Measurements from ENCODE around the gene CENATAC.

Gene CENATAC

DNA sequence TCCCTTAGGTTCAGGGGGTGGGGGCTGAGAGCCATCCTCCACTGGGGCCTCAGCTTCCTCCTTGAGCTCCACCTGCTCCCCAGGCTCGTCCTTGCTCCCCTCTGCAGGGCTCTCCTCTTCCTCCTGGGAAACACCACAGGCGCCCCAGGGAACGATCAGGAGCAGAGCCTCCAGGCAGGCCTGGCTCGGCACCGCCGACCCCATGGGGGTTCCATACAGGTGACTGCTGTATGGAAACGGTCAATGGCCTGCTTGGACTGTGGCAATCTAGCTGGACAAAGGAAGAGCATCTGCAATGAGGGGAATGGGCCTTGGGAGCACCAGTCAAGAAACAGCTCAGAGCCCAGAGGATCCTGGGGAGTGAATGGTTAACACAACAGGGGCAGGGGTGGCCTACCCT is 51.1 kb downstream of the CENATAC start:
- Histone ChIP-seq H3K9ac (ENCODE audit: low read length) (no peak overlapping the region), H3F3A (ENCODE audit: insufficient read depth, low read length) (no peaks in the 10 kb centered on the region), H3K79me2 (ENCODE audit: insufficient read depth, low read length) (no peaks in the 10 kb centered on the region), H4K20me1 (ENCODE audit: insufficient read depth, low read length) (no peaks in the 10 kb centered on the region), H3K27ac (ENCODE audit: low read depth, low read length, poor library complexity, severe bottlenecking) (no peak overlapping the region), H3K4me2 (ENCODE audit: low read length) (no peak overlapping the region), H3K4me1 (ENCODE audit: insufficient read depth, low read length, severe bottlenecking) (no peaks in the 10 kb centered on the region), H3K27me3 (ENCODE audit: insufficient read depth, low read length) (no peaks in the 10 kb centered on the region), H3K36me3 (ENCODE audit: insufficient read depth, low read length) (peaks cover 92% of the 10 kb centered on the region), H2AFZ (ENCODE audit: low read length) (no peak overlapping the region), H3K4me3 (ENCODE audit: low read depth, low read length, poor library complexity, severe bottlenecking) (no peak overlapping the region), H3K9me2 (ENCODE audit: low read depth, low read length) (no peaks in the 10 kb centered on the region), H3K9me3 (ENCODE audit: low read length) (no peaks in the 10 kb centered on the region)
- TF ChIP-seq EZH2 (IDR thresholded peaks at IDR 0.05; ENCODE audit: borderline replicate concordance, low read length) = no peak
- TF ChIP-seq, protein P1, sequence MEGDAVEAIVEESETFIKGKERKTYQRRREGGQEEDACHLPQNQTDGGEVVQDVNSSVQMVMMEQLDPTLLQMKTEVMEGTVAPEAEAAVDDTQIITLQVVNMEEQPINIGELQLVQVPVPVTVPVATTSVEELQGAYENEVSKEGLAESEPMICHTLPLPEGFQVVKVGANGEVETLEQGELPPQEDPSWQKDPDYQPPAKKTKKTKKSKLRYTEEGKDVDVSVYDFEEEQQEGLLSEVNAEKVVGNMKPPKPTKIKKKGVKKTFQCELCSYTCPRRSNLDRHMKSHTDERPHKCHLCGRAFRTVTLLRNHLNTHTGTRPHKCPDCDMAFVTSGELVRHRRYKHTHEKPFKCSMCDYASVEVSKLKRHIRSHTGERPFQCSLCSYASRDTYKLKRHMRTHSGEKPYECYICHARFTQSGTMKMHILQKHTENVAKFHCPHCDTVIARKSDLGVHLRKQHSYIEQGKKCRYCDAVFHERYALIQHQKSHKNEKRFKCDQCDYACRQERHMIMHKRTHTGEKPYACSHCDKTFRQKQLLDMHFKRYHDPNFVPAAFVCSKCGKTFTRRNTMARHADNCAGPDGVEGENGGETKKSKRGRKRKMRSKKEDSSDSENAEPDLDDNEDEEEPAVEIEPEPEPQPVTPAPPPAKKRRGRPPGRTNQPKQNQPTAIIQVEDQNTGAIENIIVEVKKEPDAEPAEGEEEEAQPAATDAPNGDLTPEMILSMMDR (IDR thresholded peaks at IDR 0.05; ENCODE audit: low read length) = no peak

DNA sequence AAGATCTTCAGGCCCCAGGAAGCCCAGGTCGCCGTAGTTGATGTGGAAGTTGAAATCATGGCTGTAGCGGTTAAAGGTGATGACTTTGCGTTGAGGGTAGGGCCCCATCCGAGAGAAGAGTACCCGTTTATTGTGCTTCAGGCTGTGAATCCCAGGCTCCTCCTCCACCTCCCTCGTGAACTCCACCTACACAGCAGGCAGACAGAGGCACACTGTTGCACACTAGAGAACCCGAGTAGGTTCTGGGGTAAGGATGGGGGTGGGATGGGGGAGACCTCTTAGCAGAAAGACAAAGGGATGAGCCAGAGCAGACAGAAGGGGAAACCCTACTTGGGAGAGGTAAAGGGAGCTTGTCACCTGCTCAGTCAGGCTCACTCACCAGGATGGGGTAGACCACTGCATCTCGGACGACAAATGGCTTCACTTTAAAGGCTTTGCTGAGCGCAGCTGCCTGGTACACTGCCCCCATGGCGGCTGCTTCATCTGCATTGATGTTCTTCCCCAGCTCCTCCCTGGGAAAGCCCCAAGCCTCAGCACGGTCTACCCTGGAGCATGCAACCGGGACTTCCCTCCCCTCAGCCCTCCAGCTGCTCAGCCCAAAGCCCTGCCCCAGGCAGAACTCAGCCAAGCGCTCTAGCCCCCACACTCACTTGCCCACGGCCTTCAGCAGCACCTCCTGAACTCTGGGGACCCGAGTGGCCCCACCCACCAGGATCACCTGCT is 53.7 kb downstream of the CENATAC start:
- peaks cover 7% of the 10 kb centered on the region; the same call in 1 of the 2 replicates for H3K79me2 ChIP-seq (ENCODE audit: insufficient read depth, low read length)
- no peak for TF ChIP-seq EZH2 (IDR thresholded peaks at IDR 0.05; ENCODE audit: borderline replicate concordance, low read length)
- TF ChIP-seq, protein P1 (IDR thresholded peaks at IDR 0.05; ENCODE audit: low read length) = no peak
- no peaks in the 10 kb centered on the region for H3K27me3 ChIP-seq (ENCODE audit: insufficient read depth, low read length)
- H3K9me3 ChIP-seq (ENCODE audit: low read length) = no peaks in the 10 kb centered on the region
- H3K9me2 ChIP-seq (ENCODE audit: low read depth, low read length) = no peaks in the 10 kb centered on the region
- H3K4me3 ChIP-seq (ENCODE audit: low read depth, low read length, poor library complexity, severe bottlenecking) = no peak overlapping the region
- no peak overlapping the region for H2AFZ ChIP-seq (ENCODE audit: low read length)
- no peaks in the 10 kb centered on the region for H4K20me1 ChIP-seq (ENCODE audit: insufficient read depth, low read length)
- no peak overlapping the region for H3K4me2 ChIP-seq (ENCODE audit: low read length)
- peaks cover 9% of the 10 kb centered on the region for H3K4me1 ChIP-seq (ENCODE audit: insufficient read depth, low read length, severe bottlenecking)
- H3K9ac ChIP-seq (ENCODE audit: low read length) = no peak overlapping the region
- H3K27ac ChIP-seq (ENCODE audit: low read depth, low read length, poor library complexity, severe bottlenecking) = no peak overlapping the region
- H3F3A ChIP-seq (ENCODE audit: insufficient read depth, low read length) = no peaks in the 10 kb centered on the region
- peaks cover 92% of the 10 kb centered on the region for H3K36me3 ChIP-seq (ENCODE audit: insufficient read depth, low read length)

DNA sequence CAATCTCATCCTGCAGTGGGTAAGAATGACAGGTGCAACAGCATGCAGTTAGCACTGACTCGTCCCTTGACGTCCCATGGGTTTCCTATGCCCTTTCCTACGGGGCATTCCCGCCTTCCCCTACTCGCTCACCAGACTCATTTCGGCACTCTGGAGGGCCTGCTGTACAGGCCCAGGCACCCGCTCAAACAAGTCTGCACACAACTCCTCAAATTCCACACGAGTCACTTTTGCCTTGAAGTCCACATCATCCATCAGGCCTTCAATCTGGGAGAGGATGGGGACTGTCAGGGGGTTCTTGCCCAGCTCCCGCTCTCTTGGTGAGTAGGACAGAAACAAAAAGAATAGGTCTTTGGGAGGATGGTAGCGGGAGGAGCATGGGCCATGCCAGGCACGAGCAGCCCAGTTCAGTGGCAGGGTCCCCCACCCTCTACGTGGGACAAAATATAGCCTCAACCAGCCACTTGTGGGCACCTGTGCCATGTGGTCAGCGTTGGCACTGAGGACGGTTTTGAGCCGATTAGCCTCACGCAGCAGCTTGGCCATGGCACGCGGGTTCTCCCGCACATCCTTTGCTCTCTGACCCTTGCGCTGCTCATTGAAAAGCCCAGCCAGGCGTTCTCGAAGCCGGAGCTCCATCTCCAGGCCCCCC is 54.4 kb downstream of the CENATAC start:
- Histone ChIP-seq H3K9me2 (ENCODE audit: low read depth, low read length) (no peaks in the 10 kb centered on the region), H3K9ac (ENCODE audit: low read length) (no peak overlapping the region), H3K27me3 (ENCODE audit: insufficient read depth, low read length) (no peaks in the 10 kb centered on the region), H3K36me3 (ENCODE audit: insufficient read depth, low read length) (peaks cover 85% of the 10 kb centered on the region), H2AFZ (ENCODE audit: low read length) (no peak overlapping the region), H3K4me3 (ENCODE audit: low read depth, low read length, poor library complexity, severe bottlenecking) (no peak overlapping the region), H3F3A (ENCODE audit: insufficient read depth, low read length) (no peaks in the 10 kb centered on the region), H3K9me3 (ENCODE audit: low read length) (no peaks in the 10 kb centered on the region), H3K27ac (ENCODE audit: low read depth, low read length, poor library complexity, severe bottlenecking) (no peak overlapping the region), H4K20me1 (ENCODE audit: insufficient read depth, low read length) (no peaks in the 10 kb centered on the region), H3K4me2 (ENCODE audit: low read length) (no peak overlapping the region), H3K79me2 (ENCODE audit: insufficient read depth, low read length) (peaks cover 7% of the 10 kb centered on the region; the same call in 1 of the 2 replicates), H3K4me1 (ENCODE audit: insufficient read depth, low read length, severe bottlenecking) (peaks cover 9% of the 10 kb centered on the region)
- TF ChIP-seq, protein P1 (IDR thresholded peaks at IDR 0.05; ENCODE audit: low read length) = no peak
- no peak for TF ChIP-seq EZH2 (IDR thresholded peaks at IDR 0.05; ENCODE audit: borderline replicate concordance, low read length)
